Mesenteric fat pad (tissue), 1 donor: ENCODE data around the gene DCHS2. TPM values are rescaled to one million over a fixed set of nuclear protein-coding genes. Genes with fewer than 3 reads are reported as not detected.

Source experiments
- DNase-seq: peaks from one replicate; pipeline ENCODE4 v3.0.0-alpha.2; 2020; ENCODE audit warnings: low spot score
- total RNA-seq: library from RNA; stranded (reverse); fragmentation: NEBNext Ultra II Directional; extraction: Animal tissue kit (Norgen Biotek cat#: 25700); gene quantifications from one replicate; pipeline ENCODE4 v1.2.1, GENCODE V29; 2021
- donor health status: DM: yes; HTN: yes; CAD: no.

DCHS2 gene
- total RNA-seq, 1 donor from 2014 or later, result 0.32 TPM

GRCh38 chr4:154450966-154451365, 40.6 kb downstream of the DCHS2 start:
- no peak for DNase-seq

GRCh38 chr4:154444958-154445357, 46.6 kb downstream of the DCHS2 start:
- DNase-seq, result no peak

- DNase-seq, result no peak
These were observed 49.6 kb downstream of the DCHS2 start for GRCh38 chr4:154441982-154442381.

GRCh38 chr4:154441124-154441523, 50.5 kb downstream of the DCHS2 start:
- no peak for DNase-seq

GRCh38 chr4:154439224-154439623, 52.4 kb downstream of the DCHS2 start:
- DNase-seq, result no peak

GRCh38 chr4:154435895-154436294, 55.7 kb downstream of the DCHS2 start:
- DNase-seq, result no peak

- DNase-seq, result no peak
These were observed 58.1 kb downstream of the DCHS2 start for GRCh38 chr4:154433543-154433942.

- DNase-seq, result no peak
These were observed 62.4 kb downstream of the DCHS2 start for GRCh38 chr4:154429176-154429575.

GRCh38 chr4:154427149-154427548, 64.5 kb downstream of the DCHS2 start:
- no peak for DNase-seq

GRCh38 chr4:154425514-154425913, 66.1 kb downstream of the DCHS2 start:
- DNase-seq, result no peak

GRCh38 chr4:154424810-154425484, 66.7 kb downstream of the DCHS2 start:
- no peak for DNase-seq

- no peak for DNase-seq
These were observed 69.4 kb downstream of the DCHS2 start for GRCh38 chr4:154422152-154422551.

GRCh38 chr4:154421618-154422017, 70.0 kb downstream of the DCHS2 start:
- no peak for DNase-seq

- no peak for DNase-seq
These were observed 74.3 kb downstream of the DCHS2 start for GRCh38 chr4:154417373-154417673.

GRCh38 chr4:154416190-154416547, 75.4 kb downstream of the DCHS2 start:
- no peak for DNase-seq

GRCh38 chr4:154415313-154415712, 76.3 kb downstream of the DCHS2 start:
- DNase-seq, result no peak

GRCh38 chr4:154414796-154415195, 76.8 kb downstream of the DCHS2 start:
- DNase-seq, result no peak

- DNase-seq, result no peak
These were observed 77.2 kb downstream of the DCHS2 start for GRCh38 chr4:154414371-154414770.

GRCh38 chr4:154407443-154407842, 84.2 kb downstream of the DCHS2 start:
- DNase-seq, result no peak

GRCh38 chr4:154406018-154406795, 85.4 kb downstream of the DCHS2 start:
- no peak for DNase-seq

GRCh38 chr4:154399259-154399974, 92.2 kb downstream of the DCHS2 start:
- no peak for DNase-seq

- DNase-seq, result no peak
These were observed 101.3 kb downstream of the DCHS2 start for GRCh38 chr4:154390324-154390723.
